Skeletal muscle cell (primary cell): ENCODE measurements around the gene BSN.
"Not testable (repeated sequence)": the region's sequence is repeated elsewhere in the genome, so short reads cannot be mapped to it uniquely, and the experiment has no call there.

Experiments used
- DNase-seq: peaks from one replicate; pipeline ENCODE4 v3.0.0-alpha.2; 2010; ENCODE audit warnings: low read depth
- H3K4me3 ChIP-seq: 2 replicates; pipeline ENCODE4 v1.5.1; 2011; ENCODE audit warnings: low read depth, mild to moderate bottlenecking, control low read depth, low read length, moderate library complexity

The BSN gene

GRCh38 chr3:49685846-49686245 is 131.6 kb downstream of the BSN start:
- not testable (repeated sequence) for DNase-seq, H3K4me3 ChIP-seq

- not testable (repeated sequence) for DNase-seq
- peak overlapping the region; percentile 35 for H3K4me3 ChIP-seq
These were observed 132.1 kb downstream of the BSN start for GRCh38 chr3:49686346-49686745.

- H3K4me3 ChIP-seq, result peak overlapping the region; percentile 35
- peak; percentile 20 for DNase-seq
These were observed 132.6 kb downstream of the BSN start for GRCh38 chr3:49686769-49687423.

- DNase-seq, H3K4me3 ChIP-seq: not testable (repeated sequence)
These were observed 133.1 kb downstream of the BSN start for GRCh38 chr3:49687424-49687795.

- peak overlapping the region; percentile 95 for H3K4me3 ChIP-seq
- not testable (repeated sequence) for DNase-seq
These were observed 134.2 kb downstream of the BSN start for GRCh38 chr3:49688338-49689045.

- peak within 1 kb of the TSS; percentile 95 for H3K4me3 ChIP-seq
- peak; percentile 68 for DNase-seq
These were observed 135.0 kb downstream of the BSN start, which contains the start of the genes MST1 and RNF123 for GRCh38 chr3:49689046-49689907. Gene MST1, minus strand, starts transcription at chr3:49689474. Its CDS starts 783 bp downstream, at chr3:49688691. Gene RNF123, plus strand, starts transcription at chr3:49689557. Its CDS starts 1,609 bp downstream, at chr3:49691166.

GRCh38 chr3:49689908-49690624 is 135.8 kb downstream of the BSN start:
- H3K4me3 ChIP-seq, result peak overlapping the region; percentile 95
- not testable (repeated sequence) for DNase-seq

- DNase-seq, H3K4me3 ChIP-seq: not testable (repeated sequence)
These were observed 136.6 kb downstream of the BSN start for GRCh38 chr3:49690856-49691255.

- DNase-seq, H3K4me3 ChIP-seq: not testable (repeated sequence)
These were observed 137.2 kb downstream of the BSN start for GRCh38 chr3:49691481-49691880.

- not testable (repeated sequence) for DNase-seq, H3K4me3 ChIP-seq
These were observed 140.3 kb downstream of the BSN start for GRCh38 chr3:49694409-49695070.

- not testable (repeated sequence) for DNase-seq, H3K4me3 ChIP-seq
These were observed 141.2 kb downstream of the BSN start for GRCh38 chr3:49695350-49696015.

GRCh38 chr3:49699281-49699979 is 145.2 kb downstream of the BSN start:
- H3K4me3 ChIP-seq, result no peak overlapping the region
- no peak for DNase-seq

GRCh38 chr3:49700014-49700413 is 145.7 kb downstream of the BSN start:
- H3K4me3 ChIP-seq, result no peak overlapping the region
- no peak for DNase-seq

- DNase-seq, result no peak
- no peak overlapping the region for H3K4me3 ChIP-seq
These were observed 146.3 kb downstream of the BSN start for GRCh38 chr3:49700453-49701128.

- H3K4me3 ChIP-seq, result no peak overlapping the region
- DNase-seq, result no peak
These were observed 147.3 kb downstream of the BSN start for GRCh38 chr3:49701388-49702077.

GRCh38 chr3:49702672-49703071 is 148.4 kb downstream of the BSN start:
- H3K4me3 ChIP-seq, result no peak overlapping the region
- no peak for DNase-seq
